ENCODE results near the gene PMIS2. TPM values are rescaled to one million over a fixed set of nuclear protein-coding genes. Genes with fewer than 3 reads are reported as not detected.

The PMIS2 gene
- total and polyA plus RNA-seq, 2 of the 8 experiments (the other 6 are each of a cell fraction or from before 2014, with no cell fraction given): not detected

DNA sequence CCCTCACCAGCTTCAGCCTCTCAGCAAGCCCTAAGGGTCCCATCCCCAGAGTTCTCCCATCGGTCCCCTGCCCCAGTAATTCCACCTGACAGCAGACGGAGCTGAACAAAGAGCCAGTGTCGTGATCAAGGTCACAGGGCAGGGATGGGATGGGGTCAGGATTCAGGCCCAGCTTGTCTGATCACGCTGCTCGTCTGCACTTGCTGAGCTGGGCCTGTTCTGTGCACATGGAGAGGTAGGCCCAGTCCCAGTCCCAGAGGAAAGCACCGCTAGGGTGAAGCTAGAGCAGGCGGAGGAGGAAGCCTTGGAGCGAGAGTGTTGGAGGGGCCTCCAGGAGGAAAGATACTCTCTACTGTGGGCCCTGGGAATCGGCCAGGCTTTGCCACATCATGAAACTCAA lies 35.7 kb downstream of the PMIS2 start:
- POLR2A ChIA-PET (ENCODE audit: partially characterized antibody): interaction anchor here (1.1 to 1.2 kb wide), 3 partner anchors 9 to 91 kb away, joined by 3 to 5 read pairs (median 3); partner anchors contain the start of gene HAUS5
- no peak overlapping the region for H3K27ac ChIP-seq (ENCODE audit: low read depth, low read length)
- 95% methylated on average over 9 of the region's 9 CpGs; no CpG with 5 or more reads in 1 of the 2 experiments for WGBS, 2 experiments (ENCODE audit: extremely low coverage in 1 of 2, insufficient coverage in 1 of 2, insufficient read length in 1 of 2, insufficient replicate concordance in 2 of 2, low coverage in 1 of 2, low lambda C conversion rate in 2 of 2, missing lambda C conversion rate in 1 of 2)

More for the DNA sequence above, 35.7 kb downstream of the PMIS2 start:
- no peaks in the 10 kb centered on the region for H3K79me1 ChIP-seq (ENCODE audit: low read depth, low read length)
- no peak overlapping the region for H2BK20ac ChIP-seq (ENCODE audit: low read length)
- H3K14ac ChIP-seq (ENCODE audit: insufficient read length): no peak overlapping the region
- no peak overlapping the region for H2BK12ac ChIP-seq (ENCODE audit: low read depth, low read length)
- TF ChIP-seq TCF12 (IDR thresholded peaks at IDR 0.05; ENCODE audit: low read depth, low read length) (no peak), CREB1 (IDR thresholded peaks at IDR 0.05) (no peak), ASH2L (IDR thresholded peaks at IDR 0.05; ENCODE audit: low read length) (no peak), SP4 (IDR thresholded peaks at IDR 0.05; ENCODE audit: low read length) (no peak), SP2 (IDR thresholded peaks at IDR 0.05; ENCODE audit: low read length) (no peak), CBX5 (IDR thresholded peaks at IDR 0.05; ENCODE audit: low read depth, low read length) (no peak)
- peaks cover 0 to 5% of the 10 kb centered on the region in 2 experiments for H4K20me1 ChIP-seq (replicated peaks in 1 of 2; ENCODE audit: control insufficient read depth in 1 of 2, insufficient read depth in 2 of 2, low read length in 2 of 2)
- H3K9me3 ChIP-seq (ENCODE audit: insufficient read depth in 2 of 2, low read depth in 1 of 2, low read length in 1 of 2): no peaks in the 10 kb centered on the region
- no peaks in the 10 kb centered on the region for H3K27me3 ChIP-seq (replicated peaks in 1 of 4; ENCODE audit: control insufficient read depth in 3 of 4, extremely low read depth in 1 of 4, insufficient read depth in 3 of 4, low read length in 3 of 4)
- no peaks in the 10 kb centered on the region for H3K23me2 ChIP-seq (ENCODE audit: low read depth, low read length)
- CTCF ChIA-PET (ENCODE audit: partially characterized antibody): interaction anchor here (0.6 to 3.6 kb wide), 3 partner anchors 9 to 254 kb away, joined by 3 to 14 read pairs (median 3); partner anchors contain the start of gene HAUS5
- no peak overlapping the region for H3K4me3 ChIP-seq (ENCODE audit: extremely low read depth in 1 of 4, insufficient read depth in 2 of 4, low read depth in 3 of 4, low read length in 4 of 4)
- DNase-seq (ENCODE audit: low read depth in 1 of 2, low spot score in 2 of 2) (no peak), FAIRE-seq (no peak)
- no peak overlapping the region for H2AK5ac ChIP-seq (ENCODE audit: low read depth, low read length)
- peaks cover 4 to 14% (median 5%) of the 10 kb centered on the region in 4 experiments; a peak in 4 of 8 replicates for H3K36me3 ChIP-seq (ENCODE audit: control insufficient read depth in 2 of 4, insufficient read depth in 4 of 4, low read length in 3 of 4)
- no peak overlapping the region for H3K4ac ChIP-seq (replicated peaks; ENCODE audit: insufficient read length, low read depth, low read length)
- no peak overlapping the region for H3K23ac ChIP-seq (ENCODE audit: insufficient read length)
- no peak overlapping the region for H3K56ac ChIP-seq (replicated peaks; ENCODE audit: insufficient read length, low read depth, low read length)
- no peaks in the 10 kb centered on the region for H3K79me2 ChIP-seq (ENCODE audit: control insufficient read depth in 1 of 2, insufficient read depth in 2 of 2, low read length in 2 of 2)
- no peak overlapping the region for H4K5ac ChIP-seq (ENCODE audit: insufficient read length, low read depth, low read length)
- H2AFZ ChIP-seq (ENCODE audit: low read length): no peak overlapping the region
- no peaks in the 10 kb centered on the region for H3K4me1 ChIP-seq (replicated peaks in 1 of 4; ENCODE audit: control insufficient read depth in 3 of 4, insufficient read depth in 4 of 4, low read length in 3 of 4)
- H3K9ac ChIP-seq (replicated peaks in 1 of 4; ENCODE audit: extremely low read depth in 1 of 4, low read depth in 3 of 4, low read length in 3 of 4): no peak overlapping the region
- no peak overlapping the region for H3K18ac ChIP-seq (ENCODE audit: extremely low read depth, low read length)
- no peak overlapping the region for H2BK15ac ChIP-seq (ENCODE audit: low read length)
- no peak overlapping the region for H2BK120ac ChIP-seq (replicated peaks; ENCODE audit: low read depth, low read length)
- no peak overlapping the region for H4K91ac ChIP-seq (replicated peaks; ENCODE audit: insufficient read length, low read length)
- no peak overlapping the region for H3K4me2 ChIP-seq (ENCODE audit: insufficient read depth in 1 of 2, low read depth in 2 of 2, low read length in 2 of 2)
- no peak overlapping the region for H4K8ac ChIP-seq (ENCODE audit: extremely low read depth, insufficient read depth, low read length)
- no peak overlapping the region for H2BK5ac ChIP-seq (ENCODE audit: low read depth, low read length)
